SKM-1 treated with dmso at 0.1 percent for 144 hours (cell line): ENCODE measurements around the gene KCNQ5.
"Not testable (repeated sequence)": the region's sequence is repeated elsewhere in the genome, so short reads cannot be mapped to it uniquely, and the experiment has no call there.

Experiments
- DNase-seq: peaks from one replicate; lab custom pipeline; 2025; ENCODE audit not compliant: unreplicated experiment; lab: John Stamatoyannopoulos, UW

Gene KCNQ5

DNA sequence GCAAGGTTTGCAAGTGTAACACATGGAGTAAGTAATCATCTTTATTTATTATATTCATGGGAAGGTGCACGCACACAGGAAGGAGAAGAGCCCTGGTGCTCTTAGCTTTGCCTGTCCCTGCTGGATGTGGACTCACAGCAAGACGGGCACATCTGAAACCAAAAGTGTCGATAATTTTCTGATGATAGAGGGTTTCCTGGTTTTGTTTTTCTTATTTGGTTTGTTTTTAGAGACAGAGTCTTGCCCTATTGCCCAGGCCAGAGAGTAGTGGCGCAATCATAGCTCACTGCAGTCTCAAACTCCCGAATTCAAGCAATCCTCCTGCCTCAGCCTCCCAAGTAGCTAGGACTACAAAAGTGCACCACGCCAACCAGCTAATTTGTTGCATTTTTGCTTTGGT lies 611.2 kb downstream of the KCNQ5 start:
- no peak for DNase-seq

DNA sequence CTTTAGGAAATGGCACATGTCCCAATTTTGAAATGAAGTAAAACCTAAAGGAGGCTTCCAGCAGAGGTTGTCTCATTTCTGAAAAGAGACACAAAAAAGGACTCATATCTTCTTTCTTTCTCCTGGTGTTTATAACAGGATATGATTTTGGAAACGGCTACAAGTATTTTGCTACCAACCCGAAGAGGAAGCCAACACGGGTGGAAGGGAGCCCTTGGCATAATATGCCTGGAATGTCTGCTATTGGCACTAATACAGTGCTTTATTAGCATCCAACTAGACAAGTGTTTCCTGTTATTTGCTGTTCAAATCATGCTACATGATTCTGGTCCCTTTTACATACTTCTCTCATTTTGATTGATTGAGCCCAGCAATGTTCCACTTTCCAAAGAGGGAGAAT lies 612.1 kb downstream of the KCNQ5 start:
- not testable (repeated sequence) for DNase-seq

DNA sequence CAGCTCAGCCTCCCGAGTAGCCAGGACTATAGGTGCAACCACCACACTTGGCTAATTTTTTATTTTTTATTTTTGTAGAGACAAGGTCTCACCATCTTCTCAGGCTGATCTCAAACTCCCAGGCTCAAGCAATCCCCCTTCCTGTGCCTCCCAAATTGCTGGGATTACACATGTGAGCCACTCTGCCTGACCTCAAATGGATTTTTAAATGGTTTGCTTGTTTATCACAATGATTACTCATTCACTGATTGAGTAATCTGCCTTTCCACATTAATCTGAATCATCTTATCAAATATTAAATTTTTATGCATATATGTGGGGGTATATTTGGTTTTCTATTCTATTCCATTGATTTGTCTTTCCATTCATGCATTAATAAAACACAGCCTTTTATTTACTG lies 612.9 kb downstream of the KCNQ5 start:
- no peak for DNase-seq

DNA sequence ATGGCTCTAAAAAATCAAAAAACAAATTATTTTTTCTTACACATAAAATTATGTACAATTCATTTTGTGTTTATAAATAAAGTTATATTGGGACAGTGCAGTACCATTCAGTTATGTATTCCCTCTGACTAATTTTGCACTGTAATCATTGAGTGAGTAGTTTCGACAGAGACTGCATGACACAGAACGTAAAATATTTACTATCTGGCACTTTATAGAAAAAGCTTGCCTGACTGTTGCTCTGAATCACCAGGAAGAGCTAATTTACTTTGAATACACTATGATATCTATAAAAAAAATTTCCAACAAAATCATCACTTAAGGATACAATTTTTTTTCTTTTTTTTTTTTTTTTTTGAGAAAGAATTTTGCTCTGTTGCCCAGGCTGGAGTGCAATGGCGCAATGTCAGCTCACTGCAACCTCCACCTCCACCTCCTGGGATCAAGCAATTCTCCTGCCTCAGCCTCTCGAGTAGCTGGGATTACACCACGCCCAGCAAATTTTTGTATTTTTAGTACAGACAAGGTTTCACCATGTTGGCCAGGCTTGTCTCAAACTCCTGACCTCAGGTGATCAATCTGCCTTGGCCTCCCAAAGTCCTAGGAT lies 614.4 kb downstream of the KCNQ5 start:
- no peak for DNase-seq

DNA sequence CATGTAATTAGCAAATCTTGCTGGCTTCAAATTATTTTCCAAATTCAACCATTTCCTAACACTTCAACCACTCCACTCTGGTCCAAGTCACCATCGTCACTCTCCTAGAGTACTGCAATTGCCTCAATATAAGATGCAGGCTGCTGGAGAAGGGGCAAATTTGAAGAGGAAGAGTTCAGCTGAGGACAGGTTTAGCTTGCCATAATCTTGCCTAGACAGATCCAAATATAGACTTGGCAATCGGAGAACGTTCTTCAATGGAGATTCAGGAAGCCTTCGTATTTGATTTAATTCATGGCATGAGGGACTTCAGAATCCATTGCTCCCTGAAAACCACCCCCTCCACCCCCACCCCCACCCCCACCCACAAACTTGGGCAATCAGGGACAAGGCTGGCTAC lies 618.9 kb downstream of the KCNQ5 start:
- DNase-seq: no peak

DNA sequence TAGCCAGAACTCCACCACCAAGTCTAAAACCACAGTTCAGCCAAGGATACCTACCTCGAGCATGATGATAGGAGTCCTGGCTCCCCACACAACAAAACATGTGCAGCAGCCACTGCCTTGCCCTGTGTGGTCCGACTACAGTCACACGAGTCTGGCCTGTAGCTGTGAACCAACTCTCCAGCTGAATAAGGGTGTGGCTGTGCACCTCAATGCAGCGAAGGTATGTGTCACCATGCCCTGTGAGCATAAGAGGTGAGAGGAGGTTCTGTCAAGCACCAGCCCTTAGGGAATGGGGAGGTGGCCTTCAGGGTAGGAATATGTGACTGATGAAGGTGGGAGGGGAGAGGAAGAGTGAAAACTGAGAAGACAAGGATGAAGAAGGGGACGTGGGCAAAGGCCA lies 620.1 kb downstream of the KCNQ5 start:
- DNase-seq: no peak
